Upper lobe of right lung (tissue), 1 donor: ENCODE results near the gene PTPRM. TPM values are rescaled to one million over a fixed set of nuclear protein-coding genes. Genes with fewer than 3 reads are reported as not detected.

Experiments used
- ATAC-seq: fragments of 200-7000 bp; cut with Tn5 transposase; one replicate; pipeline ENCODE4 v1.9.1; 2020; ENCODE audit warnings: mild to moderate bottlenecking, moderate library complexity
- DNase-seq: peaks from one replicate; pipeline ENCODE4 v3.0.0-alpha.2; 2020
- H3K27ac ChIP-seq: fragments of 200-600 bp; one replicate; pipeline ENCODE4 v1.8.0; 2022
- H3K27me3 ChIP-seq: fragments of 200-600 bp; one replicate; pipeline ENCODE4 v1.8.0; 2022; ENCODE audit warnings: mild to moderate bottlenecking
- H3K36me3 ChIP-seq: fragments of 200-600 bp; one replicate; pipeline ENCODE4 v1.8.0; 2022
- H3K4me1 ChIP-seq: fragments of 200-600 bp; one replicate; pipeline ENCODE4 v1.8.0; 2022
- H3K4me3 ChIP-seq: fragments of 200-600 bp; one replicate; pipeline ENCODE4 v1.8.0; 2022; ENCODE audit warnings: mild to moderate bottlenecking
- H3K9me3 ChIP-seq: fragments of 200-600 bp; one replicate; pipeline ENCODE4 v1.8.0; 2022
- CTCF ChIP-seq: fragments of 200-600 bp; IDR thresholded peaks from one replicate; pipeline ENCODE4 v1.8.0; 2022; ENCODE audit warnings: antibody characterized with exemption
- intact Hi-C: fragments of 100-400 bp; cut with DNase I; formaldehyde crosslinking; loops from one replicate; pipeline ENCODE4 v1.11.0; 2022
- total RNA-seq: library from RNA; stranded (reverse); fragmentation: NEBNext Ultra II Directional; extraction: Animal tissue kit (Norgen Biotek cat#: 25700); gene quantifications from one replicate; pipeline ENCODE4 v1.2.1, GENCODE V29; 2021
- donor health status: DM: no; HTN: yes; CAD: no; lungs with severe emphysema.

PTPRM gene
- total RNA-seq, 1 donor from 2014 or later, result 99.3 TPM

- Histone ChIP-seq H3K4me1 (peaks cover 20% of the 10 kb centered on the region), H3K4me3 (peak overlapping the region; percentile 60), H3K36me3 (no peaks in the 10 kb centered on the region), H3K27me3 (no peaks in the 10 kb centered on the region), H3K27ac (peak overlapping the region; percentile 96), H3K9me3 (no peaks in the 10 kb centered on the region)
- no peak for DNase-seq
- TF ChIP-seq CTCF, result no peak
- ATAC-seq, result no peak
- intact Hi-C loops, result loop anchor here (10.0 kb wide), 1 partner anchor 291 kb away; no protein-coding TSS in a partner anchor
These were observed 911 bp upstream of the PTPRM start for GRCh38 chr18:7566244-7566566.

GRCh38 chr18:7567474-7568425 lies 634 bp downstream of the PTPRM start:
- Histone ChIP-seq H3K4me1 (peaks cover 29% of the 10 kb centered on the region), H3K36me3 (no peaks in the 10 kb centered on the region), H3K27ac (peak overlapping the region; percentile 92), H3K4me3 (peak overlapping the region; percentile 85), H3K27me3 (no peaks in the 10 kb centered on the region), H3K9me3 (no peaks in the 10 kb centered on the region)
- ATAC-seq (peak; percentile 55), DNase-seq (peak; percentile 79)
- peak; percentile 1 for TF ChIP-seq CTCF
- intact Hi-C loops, result loop anchor here (10.0 kb wide), 1 partner anchor 293 kb away; no protein-coding TSS in a partner anchor

GRCh38 chr18:7568426-7568825 lies 1.3 kb downstream of the PTPRM start:
- peak; percentile 14 for ATAC-seq
- H3K36me3 ChIP-seq, result no peaks in the 10 kb centered on the region
- TF ChIP-seq CTCF, result peak; percentile 15
- peak; percentile 80 for DNase-seq
- intact Hi-C loops, result loop anchor here (10.0 kb wide), 1 partner anchor 294 kb away; no protein-coding TSS in a partner anchor
- H3K4me1 ChIP-seq, result peaks cover 34% of the 10 kb centered on the region
- peak overlapping the region; percentile 92 for H3K27ac ChIP-seq
- no peaks in the 10 kb centered on the region for H3K27me3 ChIP-seq
- peak overlapping the region; percentile 85 for H3K4me3 ChIP-seq
- H3K9me3 ChIP-seq, result no peaks in the 10 kb centered on the region

GRCh38 chr18:7571626-7572025 lies 4.5 kb downstream of the PTPRM start:
- Histone ChIP-seq H3K4me1 (peaks cover 27% of the 10 kb centered on the region), H3K9me3 (no peaks in the 10 kb centered on the region), H3K36me3 (no peaks in the 10 kb centered on the region), H3K27ac (no peak overlapping the region), H3K27me3 (no peaks in the 10 kb centered on the region), H3K4me3 (no peak overlapping the region)
- TF ChIP-seq CTCF, result no peak
- intact Hi-C loops, result no loop called here
- DNase-seq, result no peak
- ATAC-seq, result no peak

GRCh38 chr18:7572822-7573221 lies 5.7 kb downstream of the PTPRM start:
- intact Hi-C loops, result no loop called here
- no peak for TF ChIP-seq CTCF
- no peak overlapping the region for H3K4me3 ChIP-seq
- H3K36me3 ChIP-seq, result no peaks in the 10 kb centered on the region
- H3K27me3 ChIP-seq, result no peaks in the 10 kb centered on the region
- no peak for DNase-seq
- no peak overlapping the region for H3K27ac ChIP-seq
- H3K4me1 ChIP-seq, result peaks cover 30% of the 10 kb centered on the region
- ATAC-seq, result no peak
- no peaks in the 10 kb centered on the region for H3K9me3 ChIP-seq
